Stimulated activated CD8-positive, alpha-beta memory T cell treated with anti-CD3 and anti-CD28 coated beads, Interleukin-4, amount 100 ng/mL, for 24 hours (primary cell): Measurements from ENCODE around the gene SLC25A48.
A peak's percentile ranks its signal among the peaks of the same experiment; 100 is the strongest.
"Not testable (repeated sequence)": the region's sequence is repeated elsewhere in the genome, so short reads cannot be mapped to it uniquely, and the experiment has no call there.

Source experiments
- DNase-seq: peaks from one replicate; pipeline ENCODE4 v3.0.0-alpha.2; 2020; ENCODE audit warnings: low read depth

The SLC25A48 gene

DNA sequence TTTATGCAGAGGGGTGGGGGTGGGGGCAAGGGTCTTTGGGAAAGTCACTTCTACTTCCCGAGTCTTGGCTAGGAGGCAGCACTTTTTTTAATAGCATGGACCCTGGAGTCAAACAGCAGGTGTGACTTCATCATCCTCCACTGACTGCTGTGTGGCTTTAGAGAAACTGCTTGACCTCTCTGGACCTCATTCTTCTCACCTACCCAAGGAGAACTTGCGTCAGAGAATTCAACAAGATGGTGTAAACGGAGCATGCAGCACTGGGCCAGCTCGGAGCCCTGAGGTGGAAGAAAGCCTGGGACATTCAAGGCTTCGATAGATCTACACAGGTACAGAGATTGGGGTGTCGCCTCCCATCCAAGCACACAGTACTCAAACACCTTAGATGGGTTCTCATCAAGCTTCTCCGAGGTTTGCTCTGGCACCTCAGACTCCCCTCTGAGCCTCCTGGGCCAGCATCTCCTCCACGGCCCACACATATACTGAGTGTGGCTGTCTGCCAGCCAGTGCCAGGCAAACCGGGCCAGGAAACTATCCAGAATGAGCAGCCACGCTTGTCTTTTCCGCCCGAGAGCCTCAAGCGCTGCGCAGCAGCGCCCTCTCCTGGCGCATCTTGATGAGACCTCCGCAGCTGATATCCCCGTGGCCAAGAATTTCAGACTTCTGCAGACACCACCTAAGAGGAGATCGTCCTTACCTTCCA, 4.6 kb upstream of the SLC25A48 start:
- DNase-seq = peak; percentile 9

- no peak for DNase-seq
These were observed 4.1 kb upstream of the SLC25A48 start for GRCh38 chr5:135830384-135830700.

DNA sequence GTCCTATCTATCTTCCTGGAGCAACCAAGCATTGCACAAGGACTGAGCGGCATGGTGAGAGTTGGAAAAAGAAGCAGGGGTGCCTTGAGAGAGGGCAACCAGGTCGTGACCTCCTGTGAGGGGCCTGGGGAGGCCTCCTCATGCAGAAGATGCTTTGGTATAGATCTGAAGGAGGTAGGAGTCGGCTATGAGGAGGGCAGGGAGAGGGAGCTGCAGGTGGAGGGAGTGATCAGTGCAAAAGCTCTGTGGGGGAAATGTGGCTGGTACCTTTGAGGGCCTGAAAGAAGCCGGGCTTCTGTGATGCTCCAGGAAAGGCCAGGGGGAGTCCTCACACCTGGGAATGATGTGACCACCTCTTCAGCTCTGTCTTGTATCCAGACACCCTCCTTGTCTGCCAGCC, 3.6 kb upstream of the SLC25A48 start:
- no peak for DNase-seq

GRCh38 chr5:135831439-135831838, 3.0 kb upstream of the SLC25A48 start:
- DNase-seq = no peak

GRCh38 chr5:135831851-135832555, 2.5 kb upstream of the SLC25A48 start:
- no peak for DNase-seq

DNA sequence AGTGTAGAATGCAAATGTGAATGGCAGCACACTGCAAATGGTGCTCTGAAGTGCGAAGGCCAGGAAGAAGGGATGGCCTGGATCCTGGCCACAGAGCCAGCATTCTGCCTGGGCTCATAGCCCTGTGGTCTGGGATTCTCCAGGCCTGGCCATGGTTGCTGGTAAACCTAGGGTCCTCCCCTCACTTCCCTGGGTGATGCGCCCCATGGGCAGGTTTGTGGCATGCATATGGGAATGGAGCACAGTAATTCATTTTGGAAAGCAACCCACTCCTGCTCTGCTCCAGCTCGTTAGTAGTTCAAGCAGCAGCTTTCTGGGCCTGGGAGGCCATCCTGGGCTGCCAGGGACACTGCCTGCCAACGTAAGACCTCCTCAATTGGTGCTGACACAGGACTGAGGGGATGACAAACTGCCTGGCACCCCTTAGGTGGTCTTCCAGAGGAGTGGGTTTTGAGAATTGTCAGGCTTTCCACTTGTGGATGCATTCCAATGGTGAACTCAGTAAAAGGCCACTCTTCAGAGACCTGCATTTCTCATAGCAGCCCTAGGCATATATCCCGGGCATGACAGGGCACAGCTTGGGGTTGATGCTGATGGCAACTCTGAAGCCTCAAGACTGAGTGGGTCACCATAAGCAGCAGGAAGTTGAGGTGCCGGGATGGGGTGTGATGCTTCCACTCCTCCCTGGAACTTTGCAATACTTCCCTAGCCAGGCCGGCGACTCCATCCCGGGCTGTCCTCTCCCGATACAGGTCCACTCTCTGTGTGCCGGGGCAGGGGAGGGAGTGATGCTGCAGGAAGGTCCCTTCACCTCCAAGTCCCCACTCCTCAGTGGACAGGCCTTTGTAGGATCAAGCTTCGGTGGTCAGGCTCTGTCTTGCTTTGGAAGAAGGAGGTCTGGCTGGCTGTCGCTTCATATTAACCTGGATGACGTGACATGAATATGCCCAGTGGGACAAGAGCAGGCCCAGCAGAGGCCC, 1.2 kb upstream of the SLC25A48 start:
- DNase-seq = no peak

GRCh38 chr5:135833961-135834638, 363 bp upstream of the SLC25A48 start:
- DNase-seq = no peak

DNA sequence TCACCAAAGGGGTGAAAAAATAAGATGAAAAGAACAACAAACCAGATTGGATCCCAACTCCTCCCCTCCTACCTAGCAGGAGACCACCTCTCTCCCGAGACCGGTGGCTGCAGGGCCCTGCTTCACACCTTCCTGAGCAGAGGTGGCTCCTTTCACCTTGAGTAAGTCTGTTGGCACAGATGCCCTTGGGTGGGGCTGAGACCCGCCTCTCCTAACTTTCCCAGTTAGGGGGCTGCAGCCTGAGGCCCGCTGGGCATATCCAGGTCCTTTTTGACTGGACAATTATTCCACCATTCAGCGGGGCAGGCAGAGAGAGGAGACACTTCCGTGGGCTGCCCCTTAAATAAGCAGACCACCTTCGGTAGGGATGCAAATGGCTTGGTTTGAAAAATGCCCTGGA, 1.3 kb downstream of the SLC25A48 start:
- no peak for DNase-seq

GRCh38 chr5:135838395-135838794, 3.9 kb downstream of the SLC25A48 start:
- DNase-seq = not testable (repeated sequence)

GRCh38 chr5:135839566-135839965, 5.1 kb downstream of the SLC25A48 start:
- DNase-seq = no peak

- DNase-seq = no peak
These were observed 6.5 kb downstream of the SLC25A48 start for GRCh38 chr5:135840959-135841358.

DNA sequence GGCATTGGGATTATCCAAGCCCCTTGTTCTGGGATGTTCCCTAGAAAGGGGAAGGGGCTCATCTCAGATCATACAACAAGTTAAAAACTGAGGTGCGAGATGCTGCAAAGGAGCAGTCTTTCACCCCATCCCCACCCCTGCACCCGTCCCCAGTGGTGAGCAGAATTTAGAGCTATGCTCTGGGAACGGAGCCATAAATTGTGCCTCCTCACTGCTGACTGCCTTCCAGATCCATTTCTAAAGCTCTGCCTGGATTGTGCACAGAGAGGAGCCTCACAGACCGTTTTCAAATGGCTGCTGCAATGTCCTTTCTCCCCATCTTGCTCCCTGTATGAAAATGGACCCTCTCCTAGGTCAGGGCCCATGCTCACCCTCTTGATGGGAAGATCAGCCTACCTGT, 8.3 kb downstream of the SLC25A48 start:
- DNase-seq = no peak

DNA sequence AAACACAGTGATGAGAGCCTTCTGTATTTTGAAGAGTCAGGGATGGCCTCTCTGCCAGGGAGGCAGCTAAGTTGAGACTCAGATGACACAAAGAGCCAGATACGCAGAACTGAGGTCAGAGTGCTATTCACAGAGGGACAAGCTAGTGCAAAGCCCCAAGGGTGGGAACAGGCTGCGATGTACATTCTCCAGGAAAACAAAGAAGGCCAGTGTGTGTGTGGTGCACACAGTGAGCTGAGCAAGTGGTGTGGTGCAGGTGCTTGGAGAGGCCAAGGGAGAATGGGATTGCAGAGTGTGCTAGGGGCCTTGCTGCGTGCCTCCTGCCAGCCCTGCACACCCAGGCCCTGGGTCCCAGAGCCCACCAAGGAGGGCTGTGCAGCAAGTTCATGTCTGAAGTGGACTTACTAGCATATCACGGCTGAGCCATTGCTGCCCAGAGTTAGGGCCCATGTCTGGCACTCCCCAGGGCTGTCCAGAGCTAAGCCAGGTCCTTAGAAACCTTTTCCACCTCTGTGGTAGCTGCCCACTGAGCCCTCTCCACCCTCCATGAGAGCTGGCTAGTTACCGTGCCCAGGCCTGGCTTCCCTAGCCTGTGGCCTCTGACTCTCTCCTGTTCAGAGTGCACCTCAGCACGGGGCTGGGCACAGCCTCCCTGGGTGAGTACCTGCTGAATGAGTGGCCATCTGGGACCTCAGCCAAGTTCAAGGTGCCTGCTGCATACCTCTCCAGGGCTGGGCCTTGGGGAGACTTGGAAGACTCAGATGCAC, 9.3 kb downstream of the SLC25A48 start:
- DNase-seq = no peak

GRCh38 chr5:135846311-135846710, 11.8 kb downstream of the SLC25A48 start:
- no peak for DNase-seq

- no peak for DNase-seq
These were observed 13.5 kb downstream of the SLC25A48 start for GRCh38 chr5:135847976-135848375.

GRCh38 chr5:135850231-135850630, 15.8 kb downstream of the SLC25A48 start:
- no peak for DNase-seq

DNA sequence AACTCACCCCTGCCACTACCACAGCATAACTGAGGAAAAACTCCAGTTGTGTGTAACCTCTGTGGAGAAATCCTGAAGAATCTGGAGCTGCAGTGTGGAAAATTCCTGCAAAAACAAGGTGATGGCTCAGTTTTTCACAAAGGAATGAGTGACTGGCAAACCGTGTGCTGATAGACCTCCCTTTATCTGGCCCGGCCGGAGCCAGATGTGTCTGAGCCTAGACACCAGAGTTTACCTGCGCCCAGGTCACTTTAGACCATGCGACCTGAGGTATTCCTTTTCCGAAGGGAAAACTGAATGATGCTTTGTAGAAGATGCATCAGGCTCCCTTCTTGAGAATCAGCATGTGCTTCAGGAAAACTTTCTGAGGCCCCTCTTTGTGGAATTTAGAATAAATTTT, 16.2 kb downstream of the SLC25A48 start:
- DNase-seq = no peak

GRCh38 chr5:135851186-135851914, 16.9 kb downstream of the SLC25A48 start:
- DNase-seq = no peak

DNA sequence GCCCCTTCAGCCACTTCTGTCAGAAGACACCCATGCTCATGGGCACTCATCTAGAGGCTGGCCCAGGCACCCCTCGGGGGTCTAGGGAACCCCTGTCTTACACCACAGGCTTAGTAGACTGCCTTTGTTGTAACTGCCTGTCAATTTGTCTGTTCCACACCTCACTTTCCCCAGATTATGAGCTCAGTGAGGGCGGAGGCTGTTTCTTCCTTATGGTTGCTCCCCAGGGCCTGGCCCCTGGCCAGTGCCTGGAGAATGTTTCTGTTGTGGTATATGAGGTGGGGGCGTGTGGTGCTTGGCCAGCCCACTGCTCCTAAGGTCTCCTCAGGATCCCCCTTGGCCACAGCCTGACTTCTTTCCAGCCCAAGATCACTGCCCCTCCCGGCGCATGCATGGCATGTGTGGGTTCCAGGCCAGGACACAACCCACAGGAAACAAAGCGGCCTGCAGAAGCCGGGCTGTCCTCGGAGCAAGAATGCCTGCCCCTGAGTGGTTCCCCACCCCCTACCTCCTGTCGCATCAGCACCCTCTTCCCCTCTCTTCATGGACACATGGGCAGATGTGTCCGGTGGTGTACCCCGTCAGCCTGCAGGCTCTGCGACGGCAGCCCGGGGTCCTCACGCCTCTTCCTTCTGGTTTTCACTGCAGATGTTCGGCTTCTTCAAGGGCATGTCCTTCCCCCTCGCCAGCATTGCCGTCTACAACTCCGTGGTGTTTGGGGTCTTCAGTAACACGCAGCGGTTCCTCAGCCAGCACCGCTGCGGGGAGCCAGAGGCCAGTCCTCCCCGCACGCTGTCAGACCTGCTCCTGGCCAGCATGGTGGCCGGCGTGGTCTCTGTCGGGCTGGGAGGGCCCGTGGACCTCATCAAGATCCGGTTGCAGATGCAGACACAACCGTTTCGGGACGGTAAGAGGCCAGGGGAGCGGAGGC, 17.7 kb downstream of the SLC25A48 start:
- DNase-seq = no peak
